Common myeloid progenitor, CD34-positive (primary cell): Measurements from ENCODE around the gene EEFSEC. TPM values are rescaled to one million over a fixed set of nuclear protein-coding genes. Genes with fewer than 3 reads are reported as not detected.
A peak's percentile ranks its signal among the peaks of the same experiment; 100 is the strongest.

Experiments used
- CTCF ChIA-PET: fragments of 350-600 bp; sonication (Branson Sonifier 250); formaldehyde crosslinking; loops from one replicate; lab custom pipeline; 2021; ENCODE audit warnings: antibody characterized with exemption; lab: Charles Lee
- POLR2A ChIA-PET: fragments of 350-600 bp; sonication (Branson Sonifier 250); formaldehyde crosslinking; loops from one replicate; lab custom pipeline; 2021; ENCODE audit warnings: antibody characterized with exemption; lab: Charles Lee
- DNase-seq, 3 donors: peaks; one replicate each; pipeline versions ENCODE4 v3.0.0 to v3.0.0-alpha.2; 2013
- H3K27ac ChIP-seq, 2 experiments: 1 replicate in 1 of 2; 2 replicates in 1 of 2; pipeline ENCODE4 v1.7.0; 2013; ENCODE audit warnings: inconsistent platforms in 2 of 2, low read length in 2 of 2, mild to moderate bottlenecking in 2 of 2, low read depth in 1 of 2, moderate library complexity in 1 of 2; ENCODE audit not compliant: severe bottlenecking in 2 of 2, insufficient read depth in 1 of 2, poor library complexity in 1 of 2
- H3K27me3 ChIP-seq, 5 experiments: replicated peaks in 2 of 5; 1 replicate in 3 of 5; 2 replicates in 2 of 5; pipeline versions ENCODE4 v1.6.1 to v1.7.0; 2013; ENCODE audit warnings: low read length in 4 of 5, mild to moderate bottlenecking in 2 of 5, moderate library complexity in 2 of 5, inconsistent platforms in 1 of 5; ENCODE audit not compliant: insufficient read depth in 5 of 5, control insufficient read depth in 4 of 5
- H3K36me3 ChIP-seq, 4 experiments: 1 replicate in 2 of 4; 2 replicates in 2 of 4; pipeline versions ENCODE4 v1.6.1 to v1.7.0; 2013; ENCODE audit warnings: low read length in 3 of 4, control low read depth in 1 of 4, mild to moderate bottlenecking in 1 of 4; ENCODE audit not compliant: control insufficient read depth in 4 of 4, insufficient read depth in 4 of 4
- H3K4me1 ChIP-seq, 4 experiments: 1 replicate in 3 of 4; 2 replicates in 1 of 4; pipeline versions ENCODE4 v1.6.1 to v1.7.1; 2013; ENCODE audit warnings: low read length in 3 of 4, mild to moderate bottlenecking in 3 of 4, control low read depth in 1 of 4, inconsistent platforms in 1 of 4, moderate library complexity in 1 of 4; ENCODE audit not compliant: control insufficient read depth in 4 of 4, insufficient read depth in 4 of 4; ENCODE audit errors: control extremely low read depth in 1 of 4
- H3K4me3 ChIP-seq, 7 experiments: 1 replicate in 4 of 7; 2 replicates in 3 of 7; pipeline versions ENCODE4 v1.5.1 to v1.7.0; 2013; ENCODE audit warnings: mild to moderate bottlenecking in 7 of 7, low read length in 6 of 7, moderate library complexity in 6 of 7, inconsistent platforms in 2 of 7, low read depth in 2 of 7, control low read depth in 1 of 7; ENCODE audit not compliant: insufficient read depth in 4 of 7, control insufficient read depth in 1 of 7; ENCODE audit errors: extremely low read depth in 1 of 7
- H3K9me3 ChIP-seq, 5 experiments: 1 replicate in 4 of 5; 2 replicates in 1 of 5; pipeline versions ENCODE4 v1.6.1 to v1.7.1; 2013; ENCODE audit warnings: low read length in 4 of 5, mild to moderate bottlenecking in 2 of 5, inconsistent platforms in 1 of 5, low read depth in 1 of 5, moderate library complexity in 1 of 5; ENCODE audit not compliant: control insufficient read depth in 4 of 5, insufficient read depth in 2 of 5; ENCODE audit errors: control extremely low read depth in 1 of 5
- WGBS: methylation state at CpG from one replicate; pipeline ENCODE4 v1.1.5; 2013; ENCODE audit not compliant: insufficient coverage; 5-methylcytosine and 5-hydroxymethylcytosine counted together
- polyA plus RNA-seq: library from polyadenylated mRNA; unstranded; fragments of 120-200 nt; gene quantifications from one replicate; pipeline ENCODE4 v1.2.1, GENCODE V29; 2013

The EEFSEC gene
- polyA plus RNA-seq = 17.6 TPM

GRCh38 chr3:128153156-128154041 lies at the start of gene EEFSEC:
EEFSEC (plus strand) TSS chr3:128153481; CDS start chr3:128153508, 27 bp downstream.
- peak within 1 kb of the TSS in 1 of 2 experiments; percentile 74 for H3K27ac ChIP-seq
- WGBS = 0% methylated on average over 82 of the region's 96 CpGs
- H3K36me3 ChIP-seq = peaks cover 3 to 27% (median 18%) of the 10 kb centered on the region in 4 experiments
- H3K4me3 ChIP-seq = peak within 1 kb of the TSS; percentile 70 to 92 (median 85)
- DNase-seq = peak; percentile 36 to 70 (median 69)
- no peaks in the 10 kb centered on the region for H3K27me3 ChIP-seq
- H3K9me3 ChIP-seq = peaks cover 2 to 14% (median 4%) of the 10 kb centered on the region in 5 experiments
- ChIA-PET CTCF (interaction anchor here (1.0 to 1.8 kb wide), 3 partner anchors 9 to 58 kb away, joined by 3 to 4 read pairs (median 3); partner anchors contain the start of gene RUVBL1), POLR2A (interaction anchor here (0.9 to 1.2 kb wide), 2 partner anchors 29 to 33 kb away, joined by 3 to 5 read pairs; partner anchors contain the start of gene RUVBL1)
- peaks cover 3 to 14% (median 5%) of the 10 kb centered on the region in 4 experiments for H3K4me1 ChIP-seq

- CTCF ChIA-PET = no interaction called here
- Histone ChIP-seq H3K4me3 (no peak overlapping the region), H3K27ac (no peak overlapping the region), H3K27me3 (no peaks in the 10 kb centered on the region), H3K9me3 (no peaks in the 10 kb centered on the region), H3K36me3 (peaks cover 18 to 74% (median 44%) of the 10 kb centered on the region in 4 experiments), H3K4me1 (peaks cover 0 to 1% (median 0%) of the 10 kb centered on the region in 4 experiments)
- DNase-seq = no peak
- WGBS = 96% methylated on average over 6 of the region's 8 CpGs
- POLR2A ChIA-PET = no interaction called here
Measured at GRCh38 chr3:128107834-128108233, 45.4 kb upstream of the EEFSEC start.

GRCh38 chr3:128111147-128111546 lies 42.1 kb upstream of the EEFSEC start:
- no peak for DNase-seq
- Histone ChIP-seq H3K27ac (no peak overlapping the region), H3K4me1 (peaks cover 0 to 4% (median 0%) of the 10 kb centered on the region in 4 experiments), H3K36me3 (peaks cover 9 to 69% (median 44%) of the 10 kb centered on the region in 4 experiments), H3K27me3 (no peaks in the 10 kb centered on the region), H3K4me3 (no peak overlapping the region), H3K9me3 (no peaks in the 10 kb centered on the region)
- WGBS = 94% methylated on average over 3 of the region's 5 CpGs
- CTCF ChIA-PET = interaction anchor here (1.2 kb wide), 1 partner anchor 12 kb away, joined by 4 read pairs; no protein-coding TSS in a partner anchor
- POLR2A ChIA-PET = interaction anchor here (1.0 kb wide), 1 partner anchor 16 kb away, joined by 6 read pairs; no protein-coding TSS in a partner anchor

- H3K9me3 ChIP-seq = no peaks in the 10 kb centered on the region
- CTCF ChIA-PET = interaction anchor here (1.2 to 1.5 kb wide), 2 partner anchors 10 to 15 kb away, joined by 3 read pairs; no protein-coding TSS in a partner anchor
- POLR2A ChIA-PET = no interaction called here
- H3K27me3 ChIP-seq = no peaks in the 10 kb centered on the region
- no peak for DNase-seq
- H3K4me3 ChIP-seq = no peak overlapping the region
- H3K36me3 ChIP-seq = peaks cover 4 to 59% (median 41%) of the 10 kb centered on the region in 4 experiments
- peaks cover 0 to 4% (median 0%) of the 10 kb centered on the region in 4 experiments for H3K4me1 ChIP-seq
- H3K27ac ChIP-seq = no peak overlapping the region
- WGBS = 92% methylated on average over 6 of the region's 7 CpGs
Measured at GRCh38 chr3:128112357-128112968, 40.8 kb upstream of the EEFSEC start.

GRCh38 chr3:128113817-128114794 lies 39.2 kb upstream of the EEFSEC start:
- Histone ChIP-seq H3K27ac (no peak overlapping the region), H3K4me3 (no peak overlapping the region), H3K4me1 (peaks cover 0 to 4% (median 0%) of the 10 kb centered on the region in 4 experiments), H3K27me3 (no peaks in the 10 kb centered on the region), H3K9me3 (no peaks in the 10 kb centered on the region), H3K36me3 (peaks cover 4 to 61% (median 41%) of the 10 kb centered on the region in 4 experiments)
- ChIA-PET CTCF (interaction anchor here (0.8 kb wide), 1 partner anchor 21 kb away, joined by 3 read pairs; no protein-coding TSS in a partner anchor), POLR2A (no interaction called here)
- no peak for DNase-seq
- WGBS = 98% methylated on average over 9 of the region's 9 CpGs

GRCh38 chr3:128122013-128122412 lies 31.3 kb upstream of the EEFSEC start:
- H3K9me3 ChIP-seq = no peaks in the 10 kb centered on the region
- CTCF ChIA-PET = interaction anchor here (0.8 to 3.4 kb wide), 4 partner anchors 11 to 27 kb away, joined by 3 to 11 read pairs (median 6); no protein-coding TSS in a partner anchor
- peaks cover 7 to 20% (median 10%) of the 10 kb centered on the region in 4 experiments for H3K4me1 ChIP-seq
- H3K27ac ChIP-seq = no peak overlapping the region
- no peaks in the 10 kb centered on the region for H3K27me3 ChIP-seq
- POLR2A ChIA-PET = no interaction called here
- peak overlapping the region in 1 of 7 experiments; percentile 97 for H3K4me3 ChIP-seq
- no peak for DNase-seq
- no CpG with 5 or more reads among the region's 1 CpG for WGBS
- peaks cover 4 to 21% (median 12%) of the 10 kb centered on the region in 4 experiments for H3K36me3 ChIP-seq
